ENCODE data around the gene IFT122.

GRCh38 chr3:129470861-129471260 is 30.8 kb downstream of the IFT122 start:
- TF ChIP-seq CTCF (IDR thresholded peaks at IDR 0.05) (no peak), POLR2A (IDR thresholded peaks at IDR 0.05) (no peak)
